LNCaP clone FGC (cell line): Measurements from ENCODE around the gene TSGA10.

Experiments
- DNase-seq: peaks from one replicate; pipeline ENCODE4 v3.0.0-alpha.2; 2011; ENCODE audit warnings: low read depth
- H3K4me3 ChIP-seq: 2 replicates; pipeline ENCODE4 v1.5.1; 2011; ENCODE audit warnings: mild to moderate bottlenecking, low read depth, low read length, control low read depth
- CTCF ChIP-seq: IDR thresholded peaks from 2 replicates; pipeline ENCODE4 v1.5.1; 2012; ENCODE audit warnings: mild to moderate bottlenecking; ENCODE audit not compliant: control insufficient read depth, insufficient read depth; ENCODE audit errors: extremely low read depth

TSGA10 gene

GRCh38 chr2:98985905-98986666, 168.7 kb downstream of the TSGA10 start:
- H3K4me3 ChIP-seq = no peak overlapping the region
- DNase-seq = no peak
- TF ChIP-seq CTCF = no peak

DNA sequence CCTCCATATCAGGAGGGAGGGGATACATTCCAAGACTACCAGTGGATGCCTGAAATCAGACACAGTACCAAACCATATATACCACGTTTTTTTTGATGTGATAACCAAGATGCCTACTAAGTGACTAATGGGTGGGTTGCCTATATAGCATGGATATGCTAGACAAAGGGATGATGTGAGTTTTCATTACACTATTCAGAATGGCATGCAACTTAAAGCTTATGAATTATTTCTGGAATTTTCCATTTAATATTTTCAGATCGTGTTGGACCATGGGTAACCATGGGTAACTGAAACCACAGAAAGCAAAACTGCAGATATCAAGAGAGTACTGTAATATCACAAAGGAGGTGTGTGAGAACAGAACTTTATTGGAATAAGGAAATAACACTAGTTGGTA, 179.1 kb downstream of the TSGA10 start:
- TF ChIP-seq CTCF = no peak
- no peak for DNase-seq
- no peak overlapping the region for H3K4me3 ChIP-seq

DNA sequence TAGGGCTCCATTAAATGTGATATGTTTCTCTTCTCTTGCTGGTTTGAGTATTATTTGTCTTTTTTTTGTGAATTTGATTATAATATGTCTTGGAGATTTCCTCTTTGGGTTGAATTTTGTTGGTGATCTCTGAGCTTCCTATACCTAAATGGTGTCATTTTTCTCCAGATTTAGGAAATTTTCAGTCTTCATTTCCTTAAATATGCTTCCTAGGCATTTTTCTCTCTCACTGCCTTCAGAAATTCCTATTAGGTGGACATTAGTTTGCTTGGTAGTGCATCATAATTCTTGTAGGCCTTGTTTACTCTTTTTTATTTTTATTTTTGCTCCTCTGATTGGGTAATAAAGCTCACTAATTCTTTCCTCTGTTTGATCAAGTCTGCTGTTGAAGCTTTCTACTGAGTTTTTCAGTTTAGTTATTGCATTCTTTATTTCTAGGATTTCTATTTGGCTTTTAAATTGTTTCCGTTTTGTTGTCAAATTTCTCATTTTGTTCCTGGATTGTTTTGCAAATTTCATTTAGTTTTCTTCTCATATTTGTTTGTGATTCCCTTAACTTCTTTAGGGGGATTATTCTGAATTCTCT, 182.1 kb downstream of the TSGA10 start:
- H3K4me3 ChIP-seq = no peak overlapping the region
- DNase-seq = no peak
- no peak for TF ChIP-seq CTCF

- H3K4me3 ChIP-seq = no peak overlapping the region
- no peak for DNase-seq
- no peak for TF ChIP-seq CTCF
Measured at GRCh38 chr2:98959810-98960507, 194.8 kb downstream of the TSGA10 start.

DNA sequence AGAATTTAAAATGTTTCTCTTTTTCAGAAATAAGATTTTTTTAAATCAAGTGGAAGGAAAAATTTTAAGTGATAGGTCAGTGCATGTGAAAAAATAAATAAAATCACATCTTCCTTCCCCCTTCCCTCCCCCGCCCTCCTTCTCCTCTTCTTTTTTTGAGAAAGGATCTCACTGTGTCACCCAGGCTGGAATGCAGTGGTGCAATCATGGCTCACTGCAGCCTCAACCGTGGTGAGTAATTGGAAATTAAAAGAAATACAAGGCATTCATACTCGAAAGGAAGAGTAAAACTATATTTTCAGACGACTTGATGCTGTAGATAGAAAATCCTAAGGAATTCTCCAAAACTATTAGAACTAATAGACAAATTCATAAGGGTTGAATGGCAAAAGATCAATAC, 201.8 kb downstream of the TSGA10 start:
- H3K4me3 ChIP-seq = no peak overlapping the region
- DNase-seq = no peak
- TF ChIP-seq CTCF = no peak

DNA sequence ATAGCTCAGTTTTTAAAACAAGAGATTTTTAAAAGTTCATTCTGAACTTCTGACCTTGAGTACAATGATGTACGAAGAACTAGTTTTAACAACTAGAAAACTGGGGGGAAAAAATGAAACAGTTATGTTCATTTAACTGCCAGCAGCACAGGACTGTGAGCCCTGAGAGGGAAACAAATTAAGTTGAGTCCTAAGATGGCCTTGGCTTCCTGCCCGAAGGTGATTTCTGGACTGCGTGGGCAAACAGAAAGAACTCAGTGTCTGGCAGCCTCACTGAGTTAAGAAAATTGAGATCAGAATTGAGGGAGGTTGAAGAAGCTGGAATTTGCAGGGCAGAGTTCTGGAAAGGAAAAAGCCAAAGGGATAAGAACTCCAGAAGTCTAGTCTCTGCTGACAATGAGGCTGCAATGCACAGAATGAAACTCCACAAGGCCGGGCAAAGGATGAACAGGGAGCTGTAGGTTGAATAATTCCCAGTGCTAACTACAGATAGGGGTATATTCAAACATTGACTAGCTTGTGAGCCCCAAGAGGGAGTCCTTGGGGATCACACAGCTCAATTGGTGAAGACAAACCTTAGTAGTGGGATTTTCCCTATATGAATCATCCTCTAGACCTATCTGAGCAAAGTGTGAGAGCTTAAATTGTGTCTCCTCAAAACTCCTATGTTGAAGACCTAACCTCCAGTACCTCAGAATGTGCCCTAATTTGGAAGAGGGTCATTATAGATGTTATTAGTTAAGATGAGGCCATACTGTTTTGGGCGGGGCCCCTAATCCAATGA, 205.6 kb downstream of the TSGA10 start:
- no peak for TF ChIP-seq CTCF
- DNase-seq = peak; percentile 56

More for the DNA sequence above, 205.6 kb downstream of the TSGA10 start:
- H3K4me3 ChIP-seq = no peak overlapping the region
